DMS53 treated with DMSO at 0.1 percent for 48 hours (cell line): ENCODE results near the gene PCDHGB6.
A peak's percentile ranks its signal among the peaks of the same experiment; 100 is the strongest.
"Not testable (repeated sequence)": the region's sequence is repeated elsewhere in the genome, so short reads cannot be mapped to it uniquely, and the experiment has no call there.

Source experiments
- DNase-seq: peaks from one replicate; lab custom pipeline; 2025; ENCODE audit not compliant: unreplicated experiment; lab: John Stamatoyannopoulos, UW

PCDHGB6 gene

DNA sequence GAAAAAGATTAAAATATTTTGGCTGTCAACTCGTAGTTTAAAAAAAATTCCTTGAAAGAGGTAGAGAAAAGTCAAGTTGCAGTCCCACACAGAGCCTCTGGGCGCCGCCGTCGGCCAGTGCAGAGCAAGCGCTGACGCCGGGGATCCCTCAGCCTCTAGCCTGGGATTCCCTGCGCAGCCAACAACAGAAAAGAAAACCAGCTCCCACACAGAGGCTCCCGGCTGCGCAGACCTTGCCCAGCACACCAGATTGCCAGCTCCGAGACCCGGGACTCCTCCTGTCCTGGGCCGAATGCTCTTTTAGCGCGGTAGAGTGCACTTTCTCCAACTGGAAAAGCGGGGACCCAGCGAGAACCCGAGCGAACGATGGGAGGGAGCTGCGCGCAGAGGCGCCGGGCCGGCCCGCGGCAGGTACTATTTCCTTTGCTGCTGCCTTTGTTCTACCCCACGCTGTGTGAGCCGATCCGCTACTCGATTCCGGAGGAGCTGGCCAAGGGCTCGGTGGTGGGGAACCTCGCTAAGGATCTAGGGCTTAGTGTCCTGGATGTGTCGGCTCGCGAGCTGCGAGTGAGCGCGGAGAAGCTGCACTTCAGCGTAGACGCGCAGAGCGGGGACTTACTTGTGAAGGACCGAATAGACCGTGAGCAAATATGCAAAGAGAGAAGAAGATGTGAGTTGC lies 9.8 kb downstream of the PCDHGB6 start, which contains the start of gene PCDHGB7:
Gene PCDHGB7 (plus strand): TSS at position 184 of the 679 bp plus-strand sequence. CDS start 183 bp downstream, at position 367.
- DNase-seq: peak; percentile 67

DNA sequence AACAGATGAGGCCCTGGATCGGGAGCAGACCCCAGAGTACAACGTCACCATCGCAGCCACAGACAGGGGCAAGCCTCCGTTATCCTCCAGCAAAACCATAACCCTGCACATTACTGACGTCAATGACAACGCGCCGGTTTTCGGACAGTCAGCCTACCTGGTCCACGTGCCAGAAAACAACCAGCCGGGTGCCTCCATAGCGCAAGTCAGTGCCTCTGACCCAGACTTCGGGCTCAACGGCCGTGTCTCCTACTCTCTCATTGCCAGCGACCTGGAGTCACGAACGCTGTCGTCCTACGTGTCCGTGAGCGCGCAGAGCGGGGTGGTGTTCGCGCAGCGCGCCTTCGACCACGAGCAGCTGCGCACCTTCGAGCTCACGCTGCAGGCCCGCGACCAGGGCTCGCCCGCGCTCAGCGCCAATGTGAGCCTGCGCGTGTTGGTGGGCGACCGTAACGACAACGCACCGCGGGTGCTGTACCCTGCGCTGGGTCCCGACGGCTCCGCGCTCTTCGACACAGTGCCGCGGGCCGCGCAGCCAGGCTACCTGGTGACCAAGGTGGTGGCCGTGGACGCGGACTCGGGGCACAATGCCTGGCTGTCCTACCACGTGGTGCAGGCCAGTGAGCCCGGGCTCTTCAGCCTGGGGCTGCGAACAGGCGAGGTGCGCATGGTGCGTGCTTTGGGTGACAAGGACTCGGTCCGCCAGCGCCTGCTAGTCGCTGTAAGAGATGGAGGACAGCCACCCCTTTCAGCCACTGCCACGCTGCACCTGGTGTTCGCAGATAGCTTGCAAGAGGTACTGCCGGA lies 11.5 kb downstream of the PCDHGB6 start:
- DNase-seq: no peak

DNA sequence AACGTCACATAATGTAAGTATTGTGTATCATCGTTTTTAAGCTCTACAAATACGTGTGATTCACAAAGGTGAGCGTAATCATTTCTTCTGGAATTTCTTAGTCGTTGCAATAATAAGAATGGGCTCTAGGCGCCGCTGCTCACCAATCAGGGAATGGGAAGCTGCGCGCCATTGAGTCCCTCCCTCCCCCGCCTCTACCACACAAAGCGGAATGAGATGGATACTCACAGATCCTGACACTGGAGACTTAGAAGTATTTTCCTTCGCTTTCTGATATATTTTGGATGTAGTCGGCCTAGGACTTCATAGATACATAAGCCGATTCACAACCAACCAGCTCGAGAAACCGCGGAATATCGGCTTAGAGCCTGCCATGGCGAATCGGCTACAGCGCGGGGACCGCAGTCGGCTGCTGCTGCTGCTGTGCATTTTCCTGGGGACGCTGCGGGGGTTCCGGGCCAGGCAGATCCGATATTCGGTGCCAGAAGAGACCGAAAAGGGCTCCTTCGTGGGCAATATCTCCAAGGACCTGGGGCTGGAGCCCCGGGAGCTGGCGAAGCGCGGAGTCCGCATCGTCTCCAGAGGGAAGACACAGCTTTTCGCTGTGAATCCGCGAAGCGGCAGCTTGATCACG lies 13.2 kb downstream of the PCDHGB6 start, which contains the start of gene PCDHGA11:
Gene PCDHGA11 (plus strand): TSS at position 197 of the 634 bp plus-strand sequence. CDS start 177 bp downstream, at position 374.
- DNase-seq: peak; percentile 39

DNA sequence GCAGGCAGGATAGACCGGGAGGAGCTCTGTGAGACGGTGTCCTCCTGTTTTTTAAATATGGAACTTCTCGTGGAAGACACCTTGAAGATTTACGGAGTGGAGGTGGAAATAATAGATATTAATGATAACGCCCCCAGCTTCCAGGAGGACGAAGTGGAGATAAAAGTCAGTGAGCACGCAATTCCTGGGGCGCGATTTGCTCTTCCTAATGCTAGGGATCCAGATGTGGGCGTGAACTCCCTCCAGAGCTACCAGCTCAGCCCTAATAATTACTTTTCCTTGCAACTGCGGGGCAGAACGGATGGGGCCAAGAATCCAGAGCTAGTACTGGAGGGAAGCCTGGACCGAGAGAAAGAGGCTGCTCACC lies 13.7 kb downstream of the PCDHGB6 start:
- no peak for DNase-seq

DNA sequence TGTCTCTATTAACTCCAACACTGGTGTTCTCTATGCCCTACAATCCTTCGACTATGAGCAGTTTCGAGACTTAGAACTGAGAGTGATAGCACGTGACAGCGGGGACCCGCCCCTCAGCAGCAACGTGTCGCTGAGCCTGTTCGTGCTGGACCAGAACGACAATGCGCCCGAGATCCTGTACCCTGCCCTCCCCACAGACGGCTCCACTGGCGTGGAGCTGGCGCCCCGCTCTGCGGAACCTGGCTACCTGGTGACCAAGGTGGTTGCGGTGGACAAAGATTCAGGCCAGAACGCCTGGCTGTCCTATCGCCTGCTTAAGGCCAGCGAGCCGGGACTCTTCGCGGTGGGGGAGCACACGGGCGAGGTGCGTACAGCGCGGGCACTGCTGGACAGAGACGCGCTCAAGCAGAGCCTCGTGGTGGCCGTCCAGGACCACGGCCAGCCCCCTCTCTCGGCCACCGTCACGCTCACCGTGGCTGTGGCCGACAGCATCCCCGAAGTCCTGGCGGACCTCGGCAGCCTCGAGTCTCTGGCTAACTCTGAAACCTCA lies 15.0 kb downstream of the PCDHGB6 start:
- DNase-seq: no peak

DNA sequence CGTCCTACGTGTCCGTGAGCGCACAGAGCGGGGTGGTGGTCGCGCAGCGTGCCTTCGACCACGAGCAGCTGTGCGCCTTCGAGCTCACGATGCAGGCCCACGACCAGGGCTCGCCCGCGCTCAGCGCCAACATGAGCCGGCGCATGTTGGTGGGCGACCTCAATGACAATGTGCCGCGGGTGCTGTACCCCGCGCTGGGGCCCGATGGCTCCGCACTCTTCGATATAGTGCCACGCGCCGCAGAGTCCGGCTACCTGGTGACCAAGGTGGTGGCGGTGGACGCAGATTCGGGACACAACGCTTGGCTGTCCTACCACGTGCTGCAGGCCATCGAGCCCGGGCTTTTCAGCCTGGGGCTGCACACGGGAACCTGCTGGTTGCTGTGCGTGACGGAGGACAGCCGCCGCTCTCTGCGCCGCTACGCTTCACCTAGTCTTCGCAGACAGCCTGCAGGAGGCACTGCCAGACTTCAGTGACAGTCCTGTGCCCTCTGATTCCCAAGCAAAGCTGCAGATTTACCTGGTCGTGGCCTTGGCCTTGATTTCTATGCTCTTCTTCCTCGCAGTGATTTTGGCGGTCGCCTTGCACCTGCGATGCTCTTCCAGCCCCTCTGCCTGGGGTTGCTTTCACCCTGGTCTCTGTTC lies 20.1 kb downstream of the PCDHGB6 start:
- DNase-seq: no peak

DNA sequence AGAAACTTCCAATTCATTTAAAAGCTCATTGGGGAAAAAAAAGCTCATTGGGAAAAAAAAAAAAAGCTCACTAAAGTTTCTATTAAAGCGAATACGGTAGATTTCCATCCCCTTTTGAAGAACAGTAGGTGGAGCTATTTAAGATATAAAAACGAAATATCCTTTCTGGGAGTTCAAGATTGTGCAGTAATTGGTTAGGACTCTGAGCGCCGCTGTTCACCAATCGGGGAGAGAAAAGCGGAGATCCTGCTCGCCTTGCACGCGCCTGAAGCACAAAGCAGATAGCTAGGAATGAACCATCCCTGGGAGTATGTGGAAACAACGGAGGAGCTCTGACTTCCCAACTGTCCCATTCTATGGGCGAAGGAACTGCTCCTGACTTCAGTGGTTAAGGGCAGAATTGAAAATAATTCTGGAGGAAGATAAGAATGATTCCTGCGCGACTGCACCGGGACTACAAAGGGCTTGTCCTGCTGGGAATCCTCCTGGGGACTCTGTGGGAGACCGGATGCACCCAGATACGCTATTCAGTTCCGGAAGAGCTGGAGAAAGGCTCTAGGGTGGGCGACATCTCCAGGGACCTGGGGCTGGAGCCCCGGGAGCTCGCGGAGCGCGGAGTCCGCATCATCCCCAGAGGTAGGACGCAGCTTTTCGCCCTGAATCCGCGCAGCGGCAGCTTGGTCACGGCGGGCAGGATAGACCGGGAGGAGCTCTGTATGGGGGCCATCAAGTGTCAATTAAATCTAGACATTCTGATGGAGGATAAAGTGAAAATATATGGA lies 22.7 kb downstream of the PCDHGB6 start, which contains the start of gene PCDHGA12:
Gene PCDHGA12 (plus strand): TSS at position 176 of the 782 bp plus-strand sequence. CDS start 253 bp downstream, at position 429.
- no peak for DNase-seq

DNA sequence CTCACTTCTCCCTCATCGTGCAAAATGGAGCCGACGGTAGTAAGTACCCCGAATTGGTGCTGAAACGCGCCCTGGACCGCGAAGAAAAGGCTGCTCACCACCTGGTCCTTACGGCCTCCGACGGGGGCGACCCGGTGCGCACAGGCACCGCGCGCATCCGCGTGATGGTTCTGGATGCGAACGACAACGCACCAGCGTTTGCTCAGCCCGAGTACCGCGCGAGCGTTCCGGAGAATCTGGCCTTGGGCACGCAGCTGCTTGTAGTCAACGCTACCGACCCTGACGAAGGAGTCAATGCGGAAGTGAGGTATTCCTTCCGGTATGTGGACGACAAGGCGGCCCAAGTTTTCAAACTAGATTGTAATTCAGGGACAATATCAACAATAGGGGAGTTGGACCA lies 23.5 kb downstream of the PCDHGB6 start:
- DNase-seq: no peak

DNA sequence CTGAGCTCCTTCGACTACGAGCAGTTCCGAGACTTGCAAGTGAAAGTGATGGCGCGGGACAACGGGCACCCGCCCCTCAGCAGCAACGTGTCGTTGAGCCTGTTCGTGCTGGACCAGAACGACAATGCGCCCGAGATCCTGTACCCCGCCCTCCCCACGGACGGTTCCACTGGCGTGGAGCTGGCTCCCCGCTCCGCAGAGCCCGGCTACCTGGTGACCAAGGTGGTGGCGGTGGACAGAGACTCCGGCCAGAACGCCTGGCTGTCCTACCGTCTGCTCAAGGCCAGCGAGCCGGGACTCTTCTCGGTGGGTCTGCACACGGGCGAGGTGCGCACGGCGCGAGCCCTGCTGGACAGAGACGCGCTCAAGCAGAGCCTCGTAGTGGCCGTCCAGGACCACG lies 24.5 kb downstream of the PCDHGB6 start:
- not testable (repeated sequence) for DNase-seq

DNA sequence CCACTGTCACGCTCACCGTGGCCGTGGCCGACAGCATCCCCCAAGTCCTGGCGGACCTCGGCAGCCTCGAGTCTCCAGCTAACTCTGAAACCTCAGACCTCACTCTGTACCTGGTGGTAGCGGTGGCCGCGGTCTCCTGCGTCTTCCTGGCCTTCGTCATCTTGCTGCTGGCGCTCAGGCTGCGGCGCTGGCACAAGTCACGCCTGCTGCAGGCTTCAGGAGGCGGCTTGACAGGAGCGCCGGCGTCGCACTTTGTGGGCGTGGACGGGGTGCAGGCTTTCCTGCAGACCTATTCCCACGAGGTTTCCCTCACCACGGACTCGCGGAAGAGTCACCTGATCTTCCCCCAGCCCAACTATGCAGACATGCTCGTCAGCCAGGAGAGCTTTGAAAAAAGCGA lies 24.9 kb downstream of the PCDHGB6 start:
- not testable (repeated sequence) for DNase-seq

DNA sequence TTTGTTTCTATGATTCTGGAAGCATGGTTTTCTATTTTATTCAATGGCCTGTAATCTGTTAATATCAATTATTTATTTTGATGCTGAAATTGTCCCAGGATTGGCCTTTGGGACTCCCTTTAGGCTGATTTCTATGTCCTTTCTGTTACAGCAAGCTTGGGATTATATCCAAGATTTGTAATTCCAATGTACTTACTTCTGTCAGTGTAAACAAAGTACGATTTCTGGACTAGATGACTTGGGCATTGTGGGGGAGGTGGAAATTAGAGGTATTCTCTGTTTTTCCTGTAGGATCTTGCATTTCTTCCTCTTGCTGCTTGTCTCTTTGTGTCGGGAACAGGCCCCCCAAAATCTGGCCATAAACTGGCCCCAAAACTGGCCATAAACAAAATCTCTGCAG lies 26.2 kb downstream of the PCDHGB6 start:
- no peak for DNase-seq

DNA sequence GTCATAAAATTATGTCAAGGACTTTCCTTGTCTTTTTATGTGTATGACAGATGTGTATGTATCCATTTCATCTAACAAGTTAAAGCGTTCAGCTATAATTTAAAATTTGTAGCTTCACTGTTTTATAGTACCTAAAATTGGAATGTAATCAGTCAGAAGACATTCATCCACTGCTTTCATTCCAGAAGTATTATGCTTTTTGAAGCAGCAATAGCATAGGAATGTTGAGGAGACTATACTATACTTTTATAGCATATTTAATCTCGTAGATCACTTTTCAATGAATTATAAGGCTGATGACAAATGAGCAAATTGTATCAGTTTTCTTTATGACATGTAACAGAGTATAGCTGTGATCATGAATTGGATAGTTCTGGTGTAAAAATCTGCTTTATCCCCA lies 29.4 kb downstream of the PCDHGB6 start:
- no peak for DNase-seq

DNA sequence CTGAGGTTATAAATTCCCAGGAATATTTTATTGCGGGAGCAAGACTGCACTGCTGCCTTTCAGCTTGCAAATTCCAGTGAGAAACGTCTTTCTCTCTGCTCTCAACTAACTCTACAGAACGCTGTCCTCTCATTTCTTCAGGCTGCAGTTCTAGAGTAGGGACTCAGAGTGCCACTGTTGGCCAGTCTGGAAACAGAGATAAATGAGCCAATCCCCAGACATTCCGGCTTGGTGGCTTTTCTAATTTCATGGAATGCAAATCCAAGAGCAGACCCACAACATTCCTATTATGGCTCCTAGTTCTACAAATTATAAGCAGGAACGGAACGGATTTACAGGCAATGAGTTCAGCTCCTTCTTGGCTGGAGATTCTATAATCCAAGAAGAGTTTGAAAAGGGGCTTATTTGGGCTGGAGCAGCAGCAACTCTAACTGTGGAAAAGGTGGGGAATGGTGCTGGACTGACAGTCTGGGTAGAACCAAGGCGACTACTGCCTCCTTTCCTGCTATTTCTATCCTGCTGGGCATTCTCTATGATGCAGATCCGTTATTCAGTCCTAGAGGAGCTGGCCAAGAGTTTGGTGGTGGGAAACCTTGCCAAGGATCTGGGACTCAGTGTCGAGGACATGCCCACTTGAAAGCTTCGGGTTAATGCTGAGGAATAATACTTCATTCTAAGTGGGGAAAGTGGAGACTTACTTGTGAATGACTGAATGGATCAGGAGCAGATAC lies 31.8 kb downstream of the PCDHGB6 start:
- no peak for DNase-seq

DNA sequence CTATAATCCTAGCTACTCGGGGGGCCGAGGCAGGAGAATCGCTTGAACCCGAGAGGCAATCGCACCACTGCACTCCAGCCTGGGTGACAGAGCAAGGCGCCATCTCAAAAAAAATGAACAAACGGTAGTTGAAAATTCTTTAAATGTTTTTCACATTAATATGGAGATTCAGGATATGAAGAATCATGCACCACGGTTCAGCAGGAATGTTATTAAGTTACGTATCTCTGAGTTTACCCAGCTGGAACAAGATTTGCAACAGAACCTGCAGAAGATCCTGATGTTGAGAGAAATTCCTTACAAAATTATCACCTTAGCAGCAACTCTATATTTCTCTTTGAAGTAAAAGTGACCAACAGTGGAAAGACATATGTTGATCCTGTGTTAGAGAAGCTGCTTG lies 32.5 kb downstream of the PCDHGB6 start:
- DNase-seq: no peak

DNA sequence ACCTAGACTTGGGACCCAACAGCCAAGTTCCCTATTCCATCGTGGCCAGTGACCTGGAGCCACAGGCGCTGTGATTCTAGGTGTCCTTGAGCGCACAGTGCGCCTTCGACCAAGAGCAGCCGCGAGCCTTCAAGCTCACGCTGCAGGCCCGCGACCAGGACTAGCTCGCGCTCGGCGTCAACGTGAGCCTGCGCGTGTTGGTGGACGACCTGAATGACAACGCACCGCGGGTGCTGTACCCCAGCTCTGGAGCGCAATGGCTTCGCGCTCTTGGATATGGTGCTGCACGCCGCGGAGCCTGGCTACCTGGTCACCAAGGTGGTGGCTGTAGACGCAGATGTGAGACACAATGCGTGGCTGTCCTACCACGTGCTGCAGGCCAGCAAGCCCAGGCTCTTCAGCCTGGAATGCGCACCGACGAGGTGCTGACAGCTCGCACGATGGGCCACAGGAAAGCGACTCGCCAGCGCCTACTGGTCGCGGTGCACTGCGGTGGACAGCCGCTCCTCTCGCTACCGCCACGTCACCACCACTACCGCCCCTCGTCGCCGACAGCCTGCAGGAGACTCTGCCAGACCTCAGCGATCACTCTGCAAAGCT lies 33.9 kb downstream of the PCDHGB6 start:
- no peak for DNase-seq
